ENCODE data around the gene SEC14L1.

The SEC14L1 gene

DNA sequence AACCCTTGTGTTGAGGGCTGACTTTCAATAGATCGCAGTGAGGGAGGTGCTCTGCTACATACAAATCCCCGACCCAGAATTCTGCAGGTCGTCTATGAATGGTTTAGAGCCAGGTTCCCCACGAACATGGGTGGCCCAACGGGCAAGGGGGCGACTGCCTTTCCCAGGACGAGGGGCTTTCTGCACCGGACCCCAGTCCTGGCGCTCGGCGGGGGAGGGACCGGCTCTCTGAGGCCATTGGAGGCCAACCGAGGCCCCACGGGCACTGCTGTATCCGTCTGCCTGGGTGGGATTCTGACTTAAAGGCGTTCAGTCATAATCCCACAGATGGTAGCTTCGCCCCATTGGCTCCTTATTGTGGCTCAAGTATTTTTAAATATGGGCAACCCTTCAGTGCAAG lies 21.2 kb downstream of the SEC14L1 start:
- TF ChIP-seq GATA2 (IDR thresholded peaks at IDR 0.05; ENCODE audit: low read depth, low read length) (no peak), GATA3 (IDR thresholded peaks at IDR 0.05; ENCODE audit: low read depth, low read length) (no peak)

DNA sequence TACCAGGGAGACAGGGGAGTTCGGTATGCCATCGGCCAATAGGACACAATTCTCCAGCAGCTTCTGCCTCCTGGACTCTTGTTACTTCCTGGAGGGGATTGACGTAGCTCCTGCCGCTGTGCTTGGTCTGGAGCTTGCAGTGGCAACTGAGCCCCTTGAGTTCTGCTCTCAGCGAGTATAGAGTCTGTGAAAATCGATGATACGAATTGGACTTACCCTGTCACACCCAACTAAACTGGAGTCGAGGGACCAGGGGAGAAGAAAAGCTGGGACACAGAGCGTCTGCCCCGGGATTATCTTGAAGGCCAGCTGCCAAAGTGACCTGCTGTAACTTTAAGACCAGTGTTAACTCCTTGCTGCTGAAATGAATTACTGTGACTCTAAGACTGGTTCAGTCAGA lies 22.2 kb downstream of the SEC14L1 start:
- TF ChIP-seq GATA2 (IDR thresholded peaks at IDR 0.05; ENCODE audit: low read depth, low read length) (no peak), GATA3 (IDR thresholded peaks at IDR 0.05; ENCODE audit: low read depth, low read length) (no peak)

- TF ChIP-seq GATA3 (IDR thresholded peaks at IDR 0.05; ENCODE audit: low read depth, low read length) = no peak
- TF ChIP-seq GATA2 (IDR thresholded peaks at IDR 0.05; ENCODE audit: low read depth, low read length) = no peak
Measured at GRCh38 chr17:77163511-77164280, 22.9 kb downstream of the SEC14L1 start.

DNA sequence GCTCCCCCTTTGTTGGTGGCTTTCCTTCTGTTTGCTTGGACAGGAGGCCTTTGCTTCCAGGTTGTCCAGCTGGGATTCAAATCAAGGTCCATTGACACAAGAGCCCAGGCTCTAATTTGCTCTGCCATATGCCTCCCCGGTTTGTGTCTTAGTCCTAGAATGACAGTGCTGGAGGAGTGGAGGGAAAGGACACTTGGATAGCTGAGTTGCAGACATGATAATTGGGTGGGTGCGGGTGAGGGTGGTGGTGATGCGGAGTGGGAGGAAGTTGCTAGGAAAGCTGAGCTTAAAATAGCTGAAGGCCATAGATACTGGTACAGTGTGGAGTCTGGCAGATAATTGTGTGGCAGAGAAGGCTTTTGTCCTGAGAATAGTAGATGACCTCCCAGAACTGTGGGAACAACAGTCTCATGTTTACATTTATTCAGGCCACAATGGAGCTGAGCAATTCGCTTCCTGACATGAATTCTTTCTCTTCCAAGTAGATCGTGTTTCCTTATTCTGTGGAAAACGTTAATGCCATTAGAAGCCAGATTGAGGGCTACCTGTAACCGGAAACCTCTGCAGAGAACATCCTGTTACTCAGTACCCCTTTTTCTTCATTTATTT lies 23.8 kb downstream of the SEC14L1 start:
- TF ChIP-seq GATA3 (IDR thresholded peaks at IDR 0.05; ENCODE audit: low read depth, low read length) = no peak
- no peak for TF ChIP-seq GATA2 (IDR thresholded peaks at IDR 0.05; ENCODE audit: low read depth, low read length)

DNA sequence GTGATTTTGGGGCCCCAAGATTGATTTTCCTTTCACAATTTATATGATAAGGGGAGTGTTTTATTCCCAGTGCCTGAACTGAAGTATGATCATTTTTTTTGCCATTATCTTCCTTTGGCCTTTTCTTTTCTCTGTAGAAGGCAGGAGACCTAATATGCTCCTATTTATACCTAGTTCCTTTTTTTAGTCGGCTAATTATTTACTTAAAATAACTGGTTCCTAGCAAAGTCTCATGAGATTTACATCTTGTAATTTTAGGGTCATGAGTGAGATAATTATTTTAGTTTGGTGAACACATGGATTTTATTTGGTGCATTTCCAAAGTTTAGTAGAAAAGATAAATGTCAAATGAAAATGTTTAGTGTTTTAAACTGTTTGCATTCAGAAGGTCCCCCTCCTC lies 24.8 kb downstream of the SEC14L1 start:
- TF ChIP-seq GATA3 (IDR thresholded peaks at IDR 0.05; ENCODE audit: low read depth, low read length) (no peak), GATA2 (IDR thresholded peaks at IDR 0.05; ENCODE audit: low read depth, low read length) (no peak)

DNA sequence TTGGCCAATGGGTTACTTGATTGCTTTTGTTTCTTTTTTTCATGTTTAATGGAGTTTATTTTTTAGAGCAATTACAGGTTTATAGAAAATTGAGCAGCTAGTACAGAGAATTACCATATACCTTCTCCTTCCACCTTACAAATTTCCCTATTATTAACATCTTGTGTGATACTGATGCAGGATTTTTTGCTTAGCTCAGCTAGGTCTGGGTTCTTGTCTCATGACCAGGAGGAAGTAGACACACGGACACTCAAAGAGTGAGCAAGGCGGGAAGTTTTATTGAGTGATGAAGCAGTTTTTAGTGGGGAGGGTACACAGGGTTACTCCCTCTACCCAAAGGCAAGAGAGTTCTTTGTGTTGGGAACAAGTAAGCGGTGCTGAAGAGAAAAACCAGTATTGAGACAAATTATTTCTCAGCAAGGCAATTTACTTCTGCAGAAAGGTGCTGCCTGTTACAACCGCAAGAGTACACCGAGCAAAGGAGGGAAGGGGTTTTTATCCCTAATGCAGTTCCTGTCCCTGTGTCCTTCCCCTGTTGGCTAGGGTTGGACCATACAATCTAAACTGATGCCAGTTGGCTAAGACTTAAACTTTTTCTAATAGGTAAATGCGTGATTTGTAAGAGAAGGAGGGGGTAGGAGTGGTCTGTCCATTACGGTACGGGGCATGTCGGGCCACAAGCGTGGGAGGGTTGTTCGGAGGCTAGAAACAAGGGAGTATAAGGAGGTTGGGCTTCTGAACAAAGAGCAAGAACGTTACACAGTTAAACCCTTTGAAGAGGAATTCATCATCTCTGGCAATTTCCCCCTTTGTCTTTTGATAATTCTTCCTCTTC lies 26.9 kb downstream of the SEC14L1 start:
- TF ChIP-seq GATA2 (IDR thresholded peaks at IDR 0.05; ENCODE audit: low read depth, low read length) (no peak), GATA3 (IDR thresholded peaks at IDR 0.05; ENCODE audit: low read depth, low read length) (no peak)

DNA sequence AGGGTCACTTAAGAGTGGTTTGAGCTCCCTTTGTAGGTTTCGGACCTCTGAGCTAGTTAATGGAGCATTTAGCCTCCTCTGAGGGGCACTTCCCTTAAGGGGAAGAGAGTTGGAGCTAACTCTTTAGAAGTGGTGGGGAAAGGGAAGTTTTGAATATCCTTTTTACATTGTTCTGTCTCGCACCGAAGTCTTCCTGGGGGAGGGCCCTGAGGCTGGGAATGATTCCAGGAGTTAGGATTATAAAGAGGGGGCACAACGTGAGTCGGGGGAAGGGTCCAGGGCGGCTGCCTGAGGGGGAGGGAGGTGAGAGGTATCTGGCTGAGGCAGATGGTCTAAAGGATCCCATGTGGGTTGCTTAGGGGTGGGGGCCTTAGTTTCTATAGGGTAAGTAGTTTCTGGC lies 32.3 kb downstream of the SEC14L1 start:
- TF ChIP-seq GATA3 (IDR thresholded peaks at IDR 0.05; ENCODE audit: low read depth, low read length) = no peak
- no peak for TF ChIP-seq GATA2 (IDR thresholded peaks at IDR 0.05; ENCODE audit: low read depth, low read length)

DNA sequence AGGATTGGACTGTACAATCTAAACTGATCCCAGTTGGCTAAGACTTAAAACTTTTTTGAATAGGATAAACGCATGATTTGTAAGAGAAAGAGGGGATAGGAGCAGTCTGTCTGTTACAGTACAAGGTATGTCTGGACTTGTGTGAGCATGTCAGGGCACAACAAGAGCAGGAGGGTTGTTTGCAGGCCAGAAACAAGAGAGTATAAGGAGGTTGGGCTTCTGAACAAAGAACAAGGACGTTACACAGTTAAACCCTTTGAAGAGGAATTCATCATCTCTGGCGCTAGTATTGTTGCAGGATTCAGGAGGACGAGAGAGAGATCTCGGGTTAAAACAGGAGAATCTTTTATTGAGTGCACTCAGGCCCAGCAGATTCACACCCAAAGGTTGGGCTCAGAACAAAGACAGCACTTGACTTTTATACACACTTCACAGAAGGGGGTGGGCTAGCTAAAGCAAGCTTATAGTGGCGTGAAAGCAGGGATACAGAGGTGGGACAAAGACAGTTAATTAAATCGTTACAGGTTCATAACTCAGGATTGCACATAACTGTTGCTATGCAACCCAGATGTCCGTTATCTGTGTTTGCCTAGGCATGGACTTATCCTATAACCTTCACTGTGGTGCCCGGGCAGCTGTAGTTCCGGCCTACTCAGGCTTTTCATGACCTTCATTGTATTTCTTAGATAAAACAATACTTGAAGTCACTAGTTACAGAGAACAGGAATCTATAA lies 34.3 kb downstream of the SEC14L1 start:
- no peak for TF ChIP-seq GATA3 (IDR thresholded peaks at IDR 0.05; ENCODE audit: low read depth, low read length)
- no peak for TF ChIP-seq GATA2 (IDR thresholded peaks at IDR 0.05; ENCODE audit: low read depth, low read length)

DNA sequence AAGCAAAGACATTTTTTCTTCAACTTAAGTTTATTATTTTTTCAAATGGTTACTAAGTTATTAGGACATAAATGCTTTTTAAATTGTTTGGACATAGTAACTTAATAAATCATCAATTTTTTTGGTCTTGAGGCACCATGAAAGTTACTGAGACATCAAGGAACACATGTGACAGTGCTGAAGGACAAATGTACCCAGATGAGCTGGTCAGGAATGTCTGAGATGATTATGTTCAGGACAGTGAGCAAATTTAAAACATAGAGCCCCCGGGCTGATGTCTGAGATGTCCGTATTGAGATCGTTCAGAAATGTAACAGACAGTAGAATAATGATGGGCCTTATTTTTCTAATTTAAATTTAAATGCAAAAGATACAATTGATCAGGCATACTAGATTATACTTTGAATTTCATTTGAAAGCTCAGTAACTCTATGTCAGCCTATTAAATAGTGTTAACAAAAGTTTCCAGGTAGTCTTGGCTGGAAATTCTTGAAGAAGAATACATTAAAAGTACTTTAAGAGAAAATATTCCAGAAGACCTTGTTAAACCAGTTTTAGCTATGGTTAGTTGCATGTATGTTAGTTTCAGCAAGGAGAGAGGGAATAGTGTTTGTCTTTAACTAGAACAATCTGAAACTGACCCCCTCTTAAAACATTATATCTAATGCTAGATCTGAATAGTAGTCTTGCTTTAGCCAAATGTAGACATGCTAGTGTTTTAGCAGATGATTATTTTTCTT lies 36.4 kb downstream of the SEC14L1 start:
- no peak for TF ChIP-seq GATA3 (IDR thresholded peaks at IDR 0.05; ENCODE audit: low read depth, low read length)
- TF ChIP-seq GATA2 (IDR thresholded peaks at IDR 0.05; ENCODE audit: low read depth, low read length) = no peak

GRCh38 chr17:77178050-77178449 lies 37.3 kb downstream of the SEC14L1 start:
- no peak for TF ChIP-seq GATA2 (IDR thresholded peaks at IDR 0.05; ENCODE audit: low read depth, low read length)
- no peak for TF ChIP-seq GATA3 (IDR thresholded peaks at IDR 0.05; ENCODE audit: low read depth, low read length)

DNA sequence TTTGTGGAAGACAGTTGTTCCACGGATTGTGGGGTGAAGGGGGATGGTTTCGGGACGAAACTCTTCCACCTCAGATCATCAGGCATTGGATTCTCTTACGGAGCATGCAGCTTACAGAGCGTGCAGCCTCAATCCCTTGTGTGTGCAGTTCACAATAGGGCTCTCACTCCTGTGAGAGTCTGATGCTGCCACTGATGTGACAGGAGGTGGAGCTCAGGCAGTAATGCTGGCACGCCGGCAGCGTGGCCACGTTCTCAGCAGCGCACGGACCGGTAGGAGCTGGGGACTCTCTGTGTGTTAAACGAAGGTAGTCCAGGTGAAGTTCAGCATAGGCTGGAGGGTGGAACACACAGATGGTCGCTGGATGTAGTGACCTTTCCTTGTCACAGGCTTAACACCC lies 37.8 kb downstream of the SEC14L1 start:
- no peak for TF ChIP-seq GATA3 (IDR thresholded peaks at IDR 0.05; ENCODE audit: low read depth, low read length)
- no peak for TF ChIP-seq GATA2 (IDR thresholded peaks at IDR 0.05; ENCODE audit: low read depth, low read length)

- TF ChIP-seq GATA2 (IDR thresholded peaks at IDR 0.05; ENCODE audit: low read depth, low read length) (no peak), GATA3 (IDR thresholded peaks at IDR 0.05; ENCODE audit: low read depth, low read length) (no peak)
Measured at GRCh38 chr17:77180503-77181357, 40.0 kb downstream of the SEC14L1 start.

All from SH-SY5Y (cell line).